Heart left ventricle (tissue), 13 donors: Measurements from ENCODE around the gene CEACAM16.

Source experiments
- POLR2A ChIP-seq, 2 donors: fragments of 450-650 bp; IDR thresholded peaks; one replicate each; pipeline ENCODE4 v1.6.1; 2017; ENCODE audit warnings: antibody characterized with exemption in 2 of 2, mild to moderate bottlenecking in 2 of 2, moderate library complexity in 2 of 2
- TF ChIP-seq, protein P1 (sequence below), 12 donors: fragments of 200-600 bp; sonication (generic) in 4 of 12; IDR thresholded peaks; one replicate each; pipeline versions ENCODE4 v1.5.0 to v1.8.0; 2018 to 2022; ENCODE audit warnings: antibody characterized with exemption in 12 of 12, mild to moderate bottlenecking in 5 of 12
- donor health status: ischemic (EF 13 %, LVEDD 7.1; RV severe dilation, severe dysfunction).
- donor health status: DM: no; HTN: yes; CAD: no.
- donor health status: DM: no; HTN: no; CAD: no.
- donor health status: ischemic (EF 25% LVEDD 6.9; RV normal size, moderate dysfunction).
- donor health status: ischemic (EF 25% LVEDD 5.7; RV mildly dilated, moderate dysfunction).
- donor health status: ischemic (EF 35%, LVEDD 5.7; RV mildly dilated, moderate dysfunction).
- donor health status: nonischemic (EF 11% LVEDD 7.7; RV severe dilation, severe dysfunction).
- donor health status: DM: yes; HTN: yes; CAD: no.
- donor health status: PGD.
- donor health status: ischemic (EF 29% LVEDD 5.4; RV normal size, mild dysfunction).
- donor health status: nonischemic (EF 23%, LVEDD 6.1; RV moderate dilation, normal function).

DNA sequence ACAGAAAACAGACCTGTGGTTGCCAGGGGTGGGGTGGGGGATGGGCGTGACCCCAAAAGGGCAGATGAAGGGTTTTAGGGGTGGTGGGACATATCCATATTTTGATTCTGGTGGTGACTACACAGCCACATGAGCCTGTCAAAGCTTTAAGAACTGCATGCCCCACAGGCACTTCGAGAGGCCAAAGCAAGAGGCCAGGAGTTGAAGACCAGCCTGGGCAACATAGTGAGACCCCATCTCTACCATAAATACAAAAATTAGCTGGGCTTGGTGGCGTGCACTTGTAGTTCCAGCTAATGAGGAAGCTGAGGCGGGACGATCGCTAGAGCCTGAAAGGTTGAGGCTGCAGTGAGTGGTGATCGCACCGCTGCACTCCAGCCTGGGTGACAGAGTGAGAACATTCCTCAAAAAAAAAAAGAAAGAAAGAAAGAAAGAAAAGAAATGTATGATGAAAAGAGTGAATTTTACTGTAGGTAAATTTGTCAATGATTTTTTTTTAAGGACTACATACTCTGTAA is 30.6 kb downstream of the CEACAM16 start:
- TF ChIP-seq, protein P1, sequence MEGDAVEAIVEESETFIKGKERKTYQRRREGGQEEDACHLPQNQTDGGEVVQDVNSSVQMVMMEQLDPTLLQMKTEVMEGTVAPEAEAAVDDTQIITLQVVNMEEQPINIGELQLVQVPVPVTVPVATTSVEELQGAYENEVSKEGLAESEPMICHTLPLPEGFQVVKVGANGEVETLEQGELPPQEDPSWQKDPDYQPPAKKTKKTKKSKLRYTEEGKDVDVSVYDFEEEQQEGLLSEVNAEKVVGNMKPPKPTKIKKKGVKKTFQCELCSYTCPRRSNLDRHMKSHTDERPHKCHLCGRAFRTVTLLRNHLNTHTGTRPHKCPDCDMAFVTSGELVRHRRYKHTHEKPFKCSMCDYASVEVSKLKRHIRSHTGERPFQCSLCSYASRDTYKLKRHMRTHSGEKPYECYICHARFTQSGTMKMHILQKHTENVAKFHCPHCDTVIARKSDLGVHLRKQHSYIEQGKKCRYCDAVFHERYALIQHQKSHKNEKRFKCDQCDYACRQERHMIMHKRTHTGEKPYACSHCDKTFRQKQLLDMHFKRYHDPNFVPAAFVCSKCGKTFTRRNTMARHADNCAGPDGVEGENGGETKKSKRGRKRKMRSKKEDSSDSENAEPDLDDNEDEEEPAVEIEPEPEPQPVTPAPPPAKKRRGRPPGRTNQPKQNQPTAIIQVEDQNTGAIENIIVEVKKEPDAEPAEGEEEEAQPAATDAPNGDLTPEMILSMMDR (IDR thresholded peaks at IDR 0.05): no peak
- no peak for TF ChIP-seq POLR2A (IDR thresholded peaks at IDR 0.05)
